Sigmoid colon (tissue), 4 donors: ENCODE data around the gene MT1X.

ENCODE experiments used
- CTCF ChIP-seq, 4 experiments: fragments of 450-650 bp in 3 of 4; fragments of 200-600 bp in 1 of 4; IDR thresholded peaks; one replicate each; pipeline ENCODE4 v1.5.1; 2016 to 2019; ENCODE audit warnings: antibody characterized with exemption in 4 of 4, mild to moderate bottlenecking in 3 of 4, moderate library complexity in 2 of 4
- EP300 ChIP-seq, 4 donors: sonication (generic); formaldehyde crosslinking; IDR thresholded peaks; one replicate each; pipeline ENCODE4 v1.6.1; 2017; ENCODE audit warnings: antibody characterized with exemption in 4 of 4
- POLR2A ChIP-seq, 2 donors: fragments of 450-650 bp; IDR thresholded peaks; one replicate each; pipeline ENCODE4 v1.6.1; 2016; ENCODE audit warnings: antibody characterized with exemption in 2 of 2, mild to moderate bottlenecking in 2 of 2, moderate library complexity in 2 of 2

- TF ChIP-seq CTCF (IDR thresholded peaks at IDR 0.05), result no peak
- TF ChIP-seq EP300 (IDR thresholded peaks at IDR 0.05), result no peak
- TF ChIP-seq POLR2A (IDR thresholded peaks at IDR 0.05), result no peak
Observed at GRCh38 chr16:56713794-56714193, 31.5 kb downstream of the MT1X start.
